Subcutaneous abdominal adipose tissue (tissue), 5 donors: Measurements from ENCODE around the gene SIVA1.

Source experiments
- H3K27ac ChIP-seq: one replicate; pipeline ENCODE4 v1.7.0; 2013; ENCODE audit warnings: low read depth, mild to moderate bottlenecking, inconsistent platforms, low read length, moderate library complexity
- H3K27me3 ChIP-seq, 5 donors: one replicate each; pipeline ENCODE4 v1.7.0; 2013; ENCODE audit warnings: low read length in 5 of 5, inconsistent platforms in 1 of 5; ENCODE audit not compliant: control insufficient read depth in 5 of 5, insufficient read depth in 4 of 5
- H3K36me3 ChIP-seq, 5 donors: one replicate each; pipeline ENCODE4 v1.7.0; 2013; ENCODE audit warnings: low read length in 5 of 5; ENCODE audit not compliant: control insufficient read depth in 5 of 5, insufficient read depth in 5 of 5
- H3K4me1 ChIP-seq, 5 donors: one replicate each; pipeline ENCODE4 v1.7.0; 2013; ENCODE audit warnings: low read length in 5 of 5, mild to moderate bottlenecking in 3 of 5, moderate library complexity in 1 of 5; ENCODE audit not compliant: control insufficient read depth in 5 of 5, insufficient read depth in 5 of 5
- H3K4me3 ChIP-seq, 5 donors: one replicate each; pipeline ENCODE4 v1.7.0; 2013; ENCODE audit warnings: low read length in 5 of 5, low read depth in 1 of 5
- H3K9ac ChIP-seq, 5 donors: one replicate each; pipeline ENCODE4 v1.7.0; 2013; ENCODE audit warnings: low read length in 5 of 5, mild to moderate bottlenecking in 4 of 5, moderate library complexity in 3 of 5
- H3K9me3 ChIP-seq, 5 donors: one replicate each; pipeline ENCODE4 v1.7.0; 2013; ENCODE audit warnings: low read length in 5 of 5; ENCODE audit not compliant: control insufficient read depth in 5 of 5
- donor health status: healthy.
- donor health status: healthy.
- donor health status: healthy.
- donor health status: healthy.
- donor health status: healthy.

The SIVA1 gene

DNA sequence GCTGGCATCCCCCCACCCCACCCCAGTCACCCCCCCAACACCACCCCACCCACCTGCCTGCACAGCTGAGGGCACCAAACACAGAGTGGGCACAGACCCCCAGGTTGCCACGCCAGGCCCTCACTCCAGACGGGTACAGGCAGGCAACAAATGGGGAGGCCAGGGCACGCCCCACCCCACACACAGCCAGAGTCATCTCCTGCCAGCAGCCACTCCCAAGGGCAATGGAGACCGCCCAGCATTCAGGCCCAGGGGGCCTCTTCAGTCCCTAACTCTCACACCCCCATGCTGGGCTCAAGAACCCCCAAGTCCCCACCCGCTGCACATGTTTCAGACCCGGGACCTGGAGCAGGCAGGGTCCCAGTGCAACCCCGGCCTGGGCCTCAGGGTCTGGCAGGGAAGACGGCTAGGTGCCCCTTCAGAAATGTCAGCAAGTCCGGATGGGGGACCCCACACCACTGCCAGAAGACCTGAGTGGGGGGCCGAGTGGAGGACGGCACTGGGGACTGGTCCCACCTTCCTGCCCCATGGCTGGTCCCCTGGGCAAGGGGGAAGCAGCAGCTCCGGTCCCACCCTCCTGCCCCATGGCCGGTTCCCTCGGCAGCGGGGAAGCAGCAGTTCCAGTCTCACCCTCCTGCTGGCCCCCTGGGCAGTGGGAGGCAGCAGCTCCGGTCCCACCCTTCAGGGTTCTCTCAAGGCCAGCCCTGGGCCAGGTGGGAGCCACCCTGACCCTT lies 30.7 kb downstream of the SIVA1 start:
- Histone ChIP-seq H3K4me1 (peaks cover 0 to 57% (median 27%) of the 10 kb centered on the region in 5 donors), H3K27ac (no peak overlapping the region), H3K4me3 (no peak overlapping the region), H3K9ac (peak overlapping the region in 1 of 5 donors; percentile 37), H3K27me3 (no peaks in the 10 kb centered on the region), H3K9me3 (no peaks in the 10 kb centered on the region), H3K36me3 (peaks cover 0 to 59% (median 21%) of the 10 kb centered on the region in 5 donors)

DNA sequence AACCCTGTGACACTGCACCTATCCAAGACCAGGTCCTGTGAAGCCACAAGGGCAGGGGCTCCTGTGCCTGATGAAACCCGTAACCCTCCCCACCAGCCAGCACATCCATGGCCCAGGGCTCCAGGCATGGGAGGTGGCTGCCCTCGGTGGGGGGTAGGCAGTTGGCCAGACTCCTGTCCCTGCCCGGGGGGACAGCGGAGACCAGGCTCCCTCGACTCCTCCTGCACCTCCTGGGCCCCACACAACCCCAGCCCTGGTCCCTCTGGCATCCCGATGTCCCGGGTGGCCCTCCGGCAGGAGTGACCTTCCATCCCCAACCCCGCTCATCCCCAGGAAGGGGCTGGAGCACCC lies 31.2 kb downstream of the SIVA1 start:
- Histone ChIP-seq H3K4me3 (no peak overlapping the region), H3K27ac (no peak overlapping the region), H3K36me3 (peaks cover 0 to 59% (median 18%) of the 10 kb centered on the region in 5 donors), H3K4me1 (peaks cover 0 to 58% (median 29%) of the 10 kb centered on the region in 5 donors), H3K27me3 (no peaks in the 10 kb centered on the region), H3K9me3 (no peaks in the 10 kb centered on the region), H3K9ac (peak overlapping the region in 1 of 5 donors; percentile 37)

DNA sequence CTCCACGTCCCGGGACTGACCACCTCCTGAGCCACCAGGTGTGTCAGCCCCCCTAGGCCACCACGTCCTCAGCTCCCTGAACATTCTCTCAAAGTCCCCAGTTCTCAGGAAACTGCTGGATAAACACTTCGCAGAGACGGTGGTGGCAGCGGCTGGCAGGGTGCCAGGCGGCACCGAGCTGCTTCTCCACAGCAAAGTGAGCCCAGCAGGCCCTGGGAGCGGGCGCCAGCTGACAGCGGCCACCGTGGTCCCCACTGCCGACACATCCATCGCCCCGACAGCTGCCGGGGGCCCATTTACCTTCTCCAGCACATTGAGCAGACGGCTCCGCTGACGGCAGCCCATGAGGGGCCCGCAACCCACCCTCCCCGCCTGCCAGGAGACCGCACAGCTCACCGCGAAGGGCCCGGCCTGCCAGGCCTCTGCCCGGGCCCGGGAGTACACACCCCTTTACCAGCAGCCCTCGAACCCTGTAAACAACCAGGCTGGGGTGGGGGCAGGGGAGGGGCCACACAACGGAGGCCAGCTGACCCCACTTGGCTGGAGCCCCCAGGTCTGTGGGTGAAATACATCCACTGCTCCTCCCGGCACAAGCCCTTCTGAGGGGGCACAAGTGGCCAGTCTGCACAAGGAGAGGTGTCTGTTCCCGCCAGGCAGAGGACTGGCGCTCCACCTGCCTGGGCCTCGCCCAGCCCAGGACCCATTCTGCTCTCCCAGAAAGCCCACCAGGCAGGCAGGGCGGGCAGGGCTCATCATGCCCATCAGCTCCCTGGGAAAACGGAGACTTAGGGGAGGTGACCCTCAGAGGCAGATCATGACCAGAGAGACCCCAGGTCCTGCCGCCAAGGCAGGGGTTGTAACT lies 32.1 kb downstream of the SIVA1 start:
- peaks cover 0 to 67% (median 29%) of the 10 kb centered on the region in 5 donors for H3K4me1 ChIP-seq
- no peaks in the 10 kb centered on the region for H3K27me3 ChIP-seq
- peak overlapping the region in 1 of 5 donors; percentile 47 for H3K9ac ChIP-seq
- no peaks in the 10 kb centered on the region for H3K9me3 ChIP-seq
- peaks cover 0 to 61% (median 22%) of the 10 kb centered on the region in 5 donors for H3K36me3 ChIP-seq
- no peak overlapping the region for H3K4me3 ChIP-seq
- H3K27ac ChIP-seq, result no peak overlapping the region

GRCh38 chr14:104785708-104786080 lies 32.7 kb downstream of the SIVA1 start:
- Histone ChIP-seq H3K9me3 (no peaks in the 10 kb centered on the region), H3K36me3 (peaks cover 0 to 61% (median 24%) of the 10 kb centered on the region in 5 donors), H3K4me1 (peaks cover 0 to 72% (median 33%) of the 10 kb centered on the region in 5 donors), H3K4me3 (no peak overlapping the region), H3K27me3 (no peaks in the 10 kb centered on the region), H3K9ac (no peak overlapping the region), H3K27ac (no peak overlapping the region)

DNA sequence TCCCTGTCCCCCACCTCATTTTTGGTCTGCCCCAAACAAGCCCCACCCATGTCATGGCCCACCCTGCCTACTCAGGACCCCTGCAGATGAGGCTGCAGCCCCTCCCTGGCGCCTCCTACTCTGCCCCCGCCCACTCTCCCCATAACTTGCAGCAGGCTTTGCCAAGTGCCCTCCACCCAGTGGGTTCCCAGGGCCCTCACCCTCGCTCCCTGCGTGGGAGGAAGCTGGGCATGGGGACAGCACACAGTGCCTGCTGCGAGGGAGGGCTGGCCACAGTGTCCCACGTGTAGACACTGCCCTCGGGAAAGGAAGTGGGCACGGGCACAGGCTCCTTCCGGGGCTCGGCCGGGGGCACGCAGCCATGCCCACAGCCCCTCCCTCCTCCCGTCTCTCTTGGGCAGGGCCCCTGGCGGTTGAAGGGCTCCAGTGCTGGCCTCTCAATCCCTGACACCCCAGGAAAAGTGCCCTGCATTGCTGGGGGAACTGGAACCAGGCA lies 33.2 kb downstream of the SIVA1 start:
- no peak overlapping the region for H3K27ac ChIP-seq
- peaks cover 0 to 76% (median 34%) of the 10 kb centered on the region in 5 donors for H3K4me1 ChIP-seq
- H3K36me3 ChIP-seq, result peaks cover 0 to 62% (median 27%) of the 10 kb centered on the region in 5 donors
- no peaks in the 10 kb centered on the region for H3K9me3 ChIP-seq
- H3K4me3 ChIP-seq, result no peak overlapping the region
- H3K9ac ChIP-seq, result no peak overlapping the region
- H3K27me3 ChIP-seq, result no peaks in the 10 kb centered on the region

DNA sequence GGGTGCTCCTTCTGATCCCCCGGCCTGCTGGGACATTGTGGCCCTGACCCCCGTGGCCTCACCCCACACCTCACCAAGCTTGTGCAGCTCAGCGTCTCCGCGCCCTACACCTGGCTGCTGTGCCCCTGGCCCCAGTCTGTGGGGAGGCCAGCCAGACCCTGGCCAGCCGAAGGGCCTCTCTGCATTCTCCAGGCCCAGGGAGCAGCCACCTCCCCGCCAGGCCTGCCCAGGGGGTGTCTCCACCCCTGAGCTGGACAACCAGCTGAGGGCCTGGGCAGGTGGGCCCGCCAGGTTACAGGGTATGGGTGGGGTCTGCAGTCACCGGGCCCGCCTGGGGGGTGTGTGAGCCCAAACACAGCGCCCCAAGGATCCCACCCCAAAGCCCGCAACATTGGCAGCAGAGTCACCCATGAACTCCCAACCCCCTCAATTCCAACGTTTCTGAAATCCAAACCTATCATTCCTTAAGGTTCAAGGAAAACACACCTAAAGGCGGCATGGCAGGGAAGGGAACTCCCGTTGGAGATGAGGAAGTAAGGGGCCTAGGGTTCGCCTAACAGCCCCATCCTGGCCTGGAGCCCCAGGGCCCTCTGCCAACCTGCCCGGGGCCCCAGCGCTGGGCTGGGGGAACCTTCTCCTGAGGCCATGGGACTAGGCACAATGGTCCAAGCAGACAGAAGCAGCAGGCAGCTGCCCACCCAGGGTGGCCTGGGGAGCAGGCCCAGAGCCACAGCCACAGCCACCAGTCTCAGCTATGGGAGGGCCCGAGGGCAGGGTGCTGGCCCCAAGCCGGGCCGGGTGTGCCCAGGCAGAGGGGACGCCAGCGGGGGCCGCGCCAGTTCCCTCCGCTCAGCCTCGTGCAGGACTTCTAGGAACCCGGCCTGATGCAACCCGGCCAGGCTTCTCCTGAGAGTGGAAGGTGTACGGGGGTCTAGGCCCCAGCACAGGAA lies 34.1 kb downstream of the SIVA1 start:
- Histone ChIP-seq H3K4me3 (no peak overlapping the region), H3K4me1 (peaks cover 0 to 84% (median 42%) of the 10 kb centered on the region in 5 donors), H3K36me3 (peaks cover 0 to 67% (median 35%) of the 10 kb centered on the region in 5 donors), H3K9me3 (no peaks in the 10 kb centered on the region), H3K27me3 (no peaks in the 10 kb centered on the region), H3K9ac (peak overlapping the region in 2 of 5 donors; percentile 8 to 37), H3K27ac (no peak overlapping the region)

DNA sequence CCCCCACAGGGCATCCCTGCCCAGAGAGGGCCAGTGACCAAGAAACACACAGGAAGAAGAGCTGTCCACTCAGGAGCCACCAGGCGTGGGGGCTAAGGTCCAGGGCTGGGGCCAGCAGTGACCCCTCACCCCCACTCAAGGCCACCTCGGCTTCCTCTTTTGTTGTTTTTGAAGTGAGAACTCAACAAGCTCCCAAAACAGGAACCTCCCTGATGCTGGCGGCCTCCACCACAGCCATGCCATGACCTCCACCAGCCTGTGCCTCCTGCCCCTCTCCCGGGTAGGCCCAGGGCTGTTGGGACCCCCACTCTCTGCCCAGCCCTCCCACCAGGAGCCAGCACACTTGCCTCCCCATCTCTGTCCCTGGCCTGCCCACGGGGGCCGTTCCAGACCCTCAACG lies 34.8 kb downstream of the SIVA1 start:
- Histone ChIP-seq H3K27ac (no peak overlapping the region), H3K9ac (peak overlapping the region in 1 of 5 donors; percentile 8), H3K4me3 (no peak overlapping the region), H3K4me1 (peaks cover 0 to 92% (median 49%) of the 10 kb centered on the region in 5 donors), H3K36me3 (peaks cover 0 to 70% (median 37%) of the 10 kb centered on the region in 5 donors), H3K9me3 (no peaks in the 10 kb centered on the region), H3K27me3 (no peaks in the 10 kb centered on the region)

DNA sequence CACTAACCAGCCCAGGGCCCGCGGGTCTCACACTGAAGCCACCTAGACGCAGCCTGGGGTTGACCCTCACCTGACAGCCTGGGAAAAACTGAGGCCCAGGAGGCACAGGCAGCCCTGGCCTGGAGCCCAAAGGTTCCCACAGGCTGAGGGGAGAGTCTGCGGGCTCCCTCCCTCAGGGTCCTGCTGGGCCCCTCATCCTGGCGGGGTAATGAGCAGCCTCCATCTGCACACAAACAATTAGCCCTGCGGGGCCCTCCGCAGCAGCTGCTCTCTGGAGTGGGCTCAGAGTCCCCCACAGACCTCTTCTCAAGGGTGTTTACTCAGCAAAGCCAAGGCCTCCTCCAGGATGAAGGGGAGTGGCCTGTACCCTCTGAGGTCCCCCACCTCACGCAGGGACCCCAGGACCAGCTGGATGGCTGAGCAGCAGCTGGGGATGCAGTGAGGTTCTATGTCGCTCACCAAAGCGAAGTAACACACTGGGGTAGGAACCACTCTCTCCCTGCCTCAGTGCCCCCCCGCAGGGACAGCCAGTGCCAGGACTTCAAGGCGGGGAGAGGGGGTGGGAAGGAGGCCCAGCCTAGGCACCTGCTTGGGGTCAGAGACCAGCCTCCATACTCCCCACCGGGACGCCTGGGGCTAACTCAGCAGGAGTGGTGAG lies 35.3 kb downstream of the SIVA1 start:
- H3K4me1 ChIP-seq, result peaks cover 0 to 97% (median 55%) of the 10 kb centered on the region in 5 donors
- H3K27me3 ChIP-seq, result no peaks in the 10 kb centered on the region
- no peak overlapping the region for H3K4me3 ChIP-seq
- H3K27ac ChIP-seq, result no peak overlapping the region
- H3K9ac ChIP-seq, result peak overlapping the region in 1 of 5 donors; percentile 4
- no peaks in the 10 kb centered on the region for H3K9me3 ChIP-seq
- peaks cover 0 to 66% (median 37%) of the 10 kb centered on the region in 5 donors for H3K36me3 ChIP-seq
